ENCODE measurements around the gene WIPF3.

- TF ChIP-seq POLR2AphosphoS5 (IDR thresholded peaks at IDR 0.05; ENCODE audit: low read depth) (no peak), CTCF (IDR thresholded peaks at IDR 0.05; ENCODE audit: insufficient read depth, low read length) (no peak)
Observed at GRCh38 chr7:29826530-29826822, 20.2 kb downstream of the WIPF3 start.

All from HL-60 (cell line).